HepG2 (cell line): Measurements from ENCODE around the gene FXYD4. TPM values are rescaled to one million over a fixed set of nuclear protein-coding genes. Genes with fewer than 3 reads are reported as not detected.

Experiments used
- BHLHE40 ChIP-seq: IDR thresholded peaks from 2 replicates; pipeline ENCODE4 v1.6.1; 2011; ENCODE audit warnings: low read length, improper control_type of control experiment
- CCDC6 ChIP-seq: sonication (generic); formaldehyde crosslinking; IDR thresholded peaks from 2 replicates; pipeline ENCODE4 v1.8.1; 2022; ENCODE audit warnings: mild to moderate bottlenecking, missing genetic modification reagents, moderate library complexity
- CHD2 ChIP-seq: IDR thresholded peaks from 2 replicates; pipeline ENCODE4 v1.6.1; 2011; ENCODE audit warnings: low read depth, low read length, improper control_type of control experiment
- CREM ChIP-seq, 2 experiments: sonication (generic) in 1 of 2; formaldehyde crosslinking in 1 of 2; IDR thresholded peaks; 2 replicates each; pipeline versions ENCODE4 v1.4.0 to v1.6.1; 2016 to 2020; ENCODE audit warnings: antibody characterized with exemption in 1 of 2, mild to moderate bottlenecking in 1 of 2, missing genetic modification reagents in 1 of 2
- FOXM1 ChIP-seq: sonication (generic); formaldehyde crosslinking; IDR thresholded peaks from 2 replicates; pipeline ENCODE4 v1.5.0; 2020; ENCODE audit warnings: missing genetic modification reagents
- GATAD2A ChIP-seq: IDR thresholded peaks from 2 replicates; pipeline ENCODE4 v1.6.1; 2016
- IKZF4 ChIP-seq: sonication (generic); formaldehyde crosslinking; IDR thresholded peaks from 2 replicates; pipeline ENCODE4 v1.5.1; 2020; ENCODE audit warnings: borderline replicate concordance, mild to moderate bottlenecking, low read depth, missing genetic modification reagents; ENCODE audit errors: not compliant biosample characterization
- NONO ChIP-seq, 2 experiments: fragments of 450-650 bp in 1 of 2; sonication (generic) in 1 of 2; formaldehyde crosslinking in 1 of 2; IDR thresholded peaks in 1 of 2; conservative IDR thresholded peaks in 1 of 2; 2 replicates each; pipeline versions ENCODE4 v1.6.1 to v1.8.0; 2017 to 2022; ENCODE audit warnings: mild to moderate bottlenecking in 1 of 2, missing genetic modification reagents in 1 of 2, moderate library complexity in 1 of 2
- RFXAP ChIP-seq: sonication (generic); formaldehyde crosslinking; IDR thresholded peaks from 2 replicates; pipeline ENCODE4 v1.4.0; 2020; ENCODE audit warnings: missing genetic modification reagents, borderline replicate concordance
- SMAD1 ChIP-seq: sonication (generic); formaldehyde crosslinking; IDR thresholded peaks from 2 replicates; pipeline ENCODE4 v1.4.0; 2020; ENCODE audit warnings: missing genetic modification reagents, low read depth, mild to moderate bottlenecking, borderline replicate concordance
- TAF15 ChIP-seq: fragments of 200-400 bp; formaldehyde crosslinking; IDR thresholded peaks from one replicate; pipeline ENCODE4 v1.6.1; 2018; ENCODE audit warnings: mild to moderate bottlenecking, low read depth, low read length; ENCODE audit not compliant: poor library complexity, severe bottlenecking
- TBP ChIP-seq: sonication (generic); formaldehyde crosslinking; IDR thresholded peaks from 2 replicates; pipeline ENCODE4 v1.5.0; 2020; ENCODE audit warnings: missing genetic modification reagents
- ZFP41 ChIP-seq: sonication (generic); formaldehyde crosslinking; IDR thresholded peaks from 2 replicates; pipeline ENCODE4 v1.4.0; 2020; ENCODE audit warnings: mild to moderate bottlenecking, missing genetic modification reagents, borderline replicate concordance
- ZNF205 ChIP-seq: IDR thresholded peaks from 2 replicates; pipeline ENCODE4 v1.6.1; 2018; ENCODE audit warnings: missing biosample characterization, missing genetic modification reagents
- ZNF570 ChIP-seq: sonication (generic); formaldehyde crosslinking; IDR thresholded peaks from 2 replicates; pipeline ENCODE4 v1.4.0; 2020; ENCODE audit warnings: mild to moderate bottlenecking, missing genetic modification reagents, borderline replicate concordance
- ZNF737 ChIP-seq: sonication (generic); formaldehyde crosslinking; IDR thresholded peaks from 2 replicates; pipeline ENCODE4 v1.5.0; 2020; ENCODE audit warnings: missing genetic modification reagents, mild to moderate bottlenecking, borderline replicate concordance
- polyA plus RNA-seq, 8 experiments: library from polyadenylated mRNA; depleted of rRNA in 3 of 8; stranded (reverse) in 7 of 8; unstranded in 1 of 8; fragments of >200 nt; fragmentation: Illumina TruSeq in 4 of 8; extraction: Trizol in 4 of 8; gene quantifications; 2 replicates each; pipeline versions ENCODE4 v1.2.1 to v1.2.3, GENCODE V29; 2011 to 2016; ENCODE audit warnings: low read depth in 4 of 8, missing spikeins in 1 of 8, mixed read lengths in 1 of 8; ENCODE audit not compliant: insufficient read depth in 1 of 8
- total RNA-seq, 5 experiments: library from RNA; depleted of rRNA; stranded (reverse); fragments of >200 nt; fragmentation: Illumina TruSeq; extraction: Trizol; gene quantifications; 2 replicates each; pipeline ENCODE4 v1.2.3, GENCODE V29; 2016; ENCODE audit warnings: low read depth in 1 of 5
- TF ChIP-seq, protein P1 (sequence below): sonication (generic); formaldehyde crosslinking; IDR thresholded peaks from 2 replicates; pipeline ENCODE4 v1.9.0; 2021; ENCODE audit warnings: missing genetic modification reagents, mild to moderate bottlenecking, borderline replicate concordance
- TF ChIP-seq, protein P2 (sequence below): sonication (generic); formaldehyde crosslinking; IDR thresholded peaks from 2 replicates; pipeline ENCODE4 v1.4.0; 2020; ENCODE audit warnings: mild to moderate bottlenecking, missing genetic modification reagents
- TF ChIP-seq, protein P3 (sequence below): sonication (generic); formaldehyde crosslinking; IDR thresholded peaks from 2 replicates; pipeline ENCODE4 v1.9.0; 2021; ENCODE audit warnings: missing genetic modification reagents, borderline replicate concordance
- TF ChIP-seq, protein P4 (sequence below): sonication (generic); formaldehyde crosslinking; IDR thresholded peaks from 2 replicates; pipeline ENCODE4 v1.5.0; 2020; ENCODE audit warnings: mild to moderate bottlenecking, missing genetic modification reagents, borderline replicate concordance

Gene FXYD4
- total and polyA plus RNA-seq, 2 of the 13 experiments (the other 11 are each of a cell fraction or from before 2014, with no cell fraction given), result not detected

DNA sequence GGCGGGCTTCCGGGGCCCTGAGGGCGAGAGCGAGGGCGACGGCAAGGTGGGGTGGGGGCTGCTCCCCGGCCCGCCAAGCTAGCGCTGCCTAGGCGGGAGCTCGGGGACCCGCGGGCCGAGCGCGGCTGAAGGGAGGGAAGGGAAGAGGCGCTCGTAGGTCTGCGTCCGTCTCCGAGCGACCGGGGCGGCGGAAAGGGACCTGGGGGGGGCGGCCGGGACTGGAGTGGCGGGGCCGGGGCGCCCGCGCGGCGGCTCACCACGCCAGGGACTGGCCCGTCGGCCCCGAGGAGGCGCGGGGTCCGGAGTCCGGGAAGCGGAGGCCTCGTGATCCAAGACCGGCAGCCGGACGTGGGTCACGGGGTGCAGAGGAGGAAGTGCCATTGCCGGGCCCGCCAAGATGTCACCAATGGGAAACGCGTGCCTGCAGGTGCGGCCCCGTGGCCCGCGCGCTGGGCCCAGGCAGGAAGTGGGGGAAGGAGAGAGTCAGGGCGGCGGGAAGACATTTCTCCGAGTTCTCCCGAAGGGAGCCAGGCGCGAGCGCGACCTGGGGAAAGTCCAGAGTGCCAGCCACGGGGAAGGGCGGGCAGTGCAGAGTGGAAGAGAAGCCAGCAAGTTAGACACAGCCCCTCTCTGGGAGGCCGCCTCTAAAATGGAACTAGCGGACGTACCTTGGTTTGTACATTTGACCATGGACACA lies 25.6 kb downstream of the FXYD4 start (continued):
- TF ChIP-seq ZNF737 (CRISPR knock-in tag), result no peak
- no peak for TF ChIP-seq NONO (IDR thresholded peaks at IDR 0.05)
- no peak; the same call in none of the 2 replicates for TF ChIP-seq NONO (CRISPR knock-in tag; conservative IDR thresholded peaks at IDR 0.05)
- TF ChIP-seq GATAD2A (CRISPR knock-in tag), result peak; percentile 78
- no peak for TF ChIP-seq FOXM1
- TF ChIP-seq, protein P1, sequence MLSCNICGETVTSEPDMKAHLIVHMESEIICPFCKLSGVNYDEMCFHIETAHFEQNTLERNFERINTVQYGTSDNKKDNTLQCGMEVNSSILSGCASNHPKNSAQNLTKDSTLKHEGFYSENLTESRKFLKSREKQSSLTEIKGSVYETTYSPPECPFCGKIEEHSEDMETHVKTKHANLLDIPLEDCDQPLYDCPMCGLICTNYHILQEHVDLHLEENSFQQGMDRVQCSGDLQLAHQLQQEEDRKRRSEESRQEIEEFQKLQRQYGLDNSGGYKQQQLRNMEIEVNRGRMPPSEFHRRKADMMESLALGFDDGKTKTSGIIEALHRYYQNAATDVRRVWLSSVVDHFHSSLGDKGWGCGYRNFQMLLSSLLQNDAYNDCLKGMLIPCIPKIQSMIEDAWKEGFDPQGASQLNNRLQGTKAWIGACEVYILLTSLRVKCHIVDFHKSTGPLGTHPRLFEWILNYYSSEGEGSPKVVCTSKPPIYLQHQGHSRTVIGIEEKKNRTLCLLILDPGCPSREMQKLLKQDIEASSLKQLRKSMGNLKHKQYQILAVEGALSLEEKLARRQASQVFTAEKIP, result no peak
- no peak for TF ChIP-seq CHD2
- TF ChIP-seq, protein P2, sequence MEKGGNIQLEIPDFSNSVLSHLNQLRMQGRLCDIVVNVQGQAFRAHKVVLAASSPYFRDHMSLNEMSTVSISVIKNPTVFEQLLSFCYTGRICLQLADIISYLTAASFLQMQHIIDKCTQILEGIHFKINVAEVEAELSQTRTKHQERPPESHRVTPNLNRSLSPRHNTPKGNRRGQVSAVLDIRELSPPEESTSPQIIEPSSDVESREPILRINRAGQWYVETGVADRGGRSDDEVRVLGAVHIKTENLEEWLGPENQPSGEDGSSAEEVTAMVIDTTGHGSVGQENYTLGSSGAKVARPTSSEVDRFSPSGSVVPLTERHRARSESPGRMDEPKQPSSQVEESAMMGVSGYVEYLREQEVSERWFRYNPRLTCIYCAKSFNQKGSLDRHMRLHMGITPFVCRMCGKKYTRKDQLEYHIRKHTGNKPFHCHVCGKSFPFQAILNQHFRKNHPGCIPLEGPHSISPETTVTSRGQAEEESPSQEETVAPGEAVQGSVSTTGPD (CRISPR knock-in tag), result no peak
- TF ChIP-seq ZNF570 (CRISPR knock-in tag), result no peak
- no peak for TF ChIP-seq TBP (CRISPR knock-in tag)
- TF ChIP-seq CREM (IDR thresholded peaks at IDR 0.05), result peak; percentile 43; the same call in 1 of the 2 replicates
- TF ChIP-seq CREM (CRISPR knock-in tag; IDR thresholded peaks at IDR 0.05), result no peak
- TF ChIP-seq, protein P3, sequence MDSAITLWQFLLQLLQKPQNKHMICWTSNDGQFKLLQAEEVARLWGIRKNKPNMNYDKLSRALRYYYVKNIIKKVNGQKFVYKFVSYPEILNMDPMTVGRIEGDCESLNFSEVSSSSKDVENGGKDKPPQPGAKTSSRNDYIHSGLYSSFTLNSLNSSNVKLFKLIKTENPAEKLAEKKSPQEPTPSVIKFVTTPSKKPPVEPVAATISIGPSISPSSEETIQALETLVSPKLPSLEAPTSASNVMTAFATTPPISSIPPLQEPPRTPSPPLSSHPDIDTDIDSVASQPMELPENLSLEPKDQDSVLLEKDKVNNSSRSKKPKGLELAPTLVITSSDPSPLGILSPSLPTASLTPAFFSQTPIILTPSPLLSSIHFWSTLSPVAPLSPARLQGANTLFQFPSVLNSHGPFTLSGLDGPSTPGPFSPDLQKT (CRISPR knock-in tag), result peak; percentile 81; the same call in 1 of the 2 replicates
- peak; percentile 87 for TF ChIP-seq RFXAP
- TF ChIP-seq, protein P4, sequence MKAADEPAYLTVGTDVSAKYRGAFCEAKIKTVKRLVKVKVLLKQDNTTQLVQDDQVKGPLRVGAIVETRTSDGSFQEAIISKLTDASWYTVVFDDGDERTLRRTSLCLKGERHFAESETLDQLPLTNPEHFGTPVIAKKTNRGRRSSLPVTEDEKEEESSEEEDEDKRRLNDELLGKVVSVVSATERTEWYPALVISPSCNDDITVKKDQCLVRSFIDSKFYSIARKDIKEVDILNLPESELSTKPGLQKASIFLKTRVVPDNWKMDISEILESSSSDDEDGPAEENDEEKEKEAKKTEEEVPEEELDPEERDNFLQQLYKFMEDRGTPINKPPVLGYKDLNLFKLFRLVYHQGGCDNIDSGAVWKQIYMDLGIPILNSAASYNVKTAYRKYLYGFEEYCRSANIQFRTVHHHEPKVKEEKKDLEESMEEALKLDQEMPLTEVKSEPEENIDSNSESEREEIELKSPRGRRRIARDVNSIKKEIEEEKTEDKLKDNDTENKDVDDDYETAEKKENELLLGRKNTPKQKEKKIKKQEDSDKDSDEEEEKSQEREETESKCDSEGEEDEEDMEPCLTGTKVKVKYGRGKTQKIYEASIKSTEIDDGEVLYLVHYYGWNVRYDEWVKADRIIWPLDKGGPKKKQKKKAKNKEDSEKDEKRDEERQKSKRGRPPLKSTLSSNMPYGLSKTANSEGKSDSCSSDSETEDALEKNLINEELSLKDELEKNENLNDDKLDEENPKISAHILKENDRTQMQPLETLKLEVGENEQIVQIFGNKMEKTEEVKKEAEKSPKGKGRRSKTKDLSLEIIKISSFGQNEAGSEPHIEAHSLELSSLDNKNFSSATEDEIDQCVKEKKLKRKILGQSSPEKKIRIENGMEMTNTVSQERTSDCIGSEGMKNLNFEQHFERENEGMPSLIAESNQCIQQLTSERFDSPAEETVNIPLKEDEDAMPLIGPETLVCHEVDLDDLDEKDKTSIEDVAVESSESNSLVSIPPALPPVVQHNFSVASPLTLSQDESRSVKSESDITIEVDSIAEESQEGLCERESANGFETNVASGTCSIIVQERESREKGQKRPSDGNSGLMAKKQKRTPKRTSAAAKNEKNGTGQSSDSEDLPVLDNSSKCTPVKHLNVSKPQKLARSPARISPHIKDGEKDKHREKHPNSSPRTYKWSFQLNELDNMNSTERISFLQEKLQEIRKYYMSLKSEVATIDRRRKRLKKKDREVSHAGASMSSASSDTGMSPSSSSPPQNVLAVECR (CRISPR knock-in tag), result peak; percentile 85
- TF ChIP-seq SMAD1 (CRISPR knock-in tag), result no peak; the same call in 1 of the 2 replicates
- TF ChIP-seq ZFP41 (CRISPR knock-in tag), result peak; percentile 91; the same call in 1 of the 2 replicates
- TF ChIP-seq BHLHE40, result peak; percentile 84
- TF ChIP-seq CCDC6 (CRISPR knock-in tag), result peak; percentile 94
- no peak for TF ChIP-seq TAF15
- TF ChIP-seq ZNF205 (CRISPR knock-in tag), result peak; percentile 62; the same call in 1 of the 2 replicates
- TF ChIP-seq IKZF4, result peak; percentile 72
